Endothelial cell of umbilical vein (primary cell): Measurements from ENCODE around the gene ZNF821. TPM values are rescaled to one million over a fixed set of nuclear protein-coding genes. Genes with fewer than 3 reads are reported as not detected.

ENCODE experiments used
- BruUV-seq: library from RNA; stranded (reverse); fragments of 400-500 nt; replicated peaks from 2 replicates; lab custom pipeline; 2021; lab: Mats Ljungman, UMichigan
- CTCF ChIA-PET: fragments of 300-600, 350-600 bp; sonication (Branson Sonifier 250); formaldehyde crosslinking; loops from one replicate; lab custom pipeline; 2021; ENCODE audit warnings: antibody characterized with exemption, inconsistent platforms; lab: Charles Lee
- POLR2A ChIA-PET: fragments of 300-600, 350-600 bp; sonication (Branson Sonifier 250); formaldehyde crosslinking; loops from one replicate; lab custom pipeline; 2021; ENCODE audit warnings: antibody characterized with exemption, inconsistent platforms; lab: Charles Lee
- DNase-seq: peaks from one replicate; pipeline ENCODE4 v3.0.0-alpha.2; 2011; ENCODE audit warnings: low read depth, low spot score
- FAIRE-seq: peaks from 2 replicates; lab custom pipeline; 2011; peaks lifted over from hg19 to GRCh38; lab: Jason Lieb, UNC
- H2AFZ ChIP-seq: 2 replicates; pipeline ENCODE4 v1.6.0; 2012; ENCODE audit warnings: low read depth, low read length, control low read depth, inconsistent platforms
- H3K27ac ChIP-seq: 2 replicates; pipeline ENCODE4 v1.5.1; 2011; ENCODE audit warnings: low read depth, mild to moderate bottlenecking, control low read depth, low read length, moderate library complexity; ENCODE audit not compliant: insufficient read depth
- H3K27me3 ChIP-seq, 2 experiments: 2 replicates each; pipeline versions ENCODE4 v1.6.0 to v1.6.1; 2011; ENCODE audit warnings: low read length in 2 of 2, mixed read lengths in 1 of 2; ENCODE audit not compliant: control insufficient read depth in 2 of 2, insufficient read depth in 2 of 2
- H3K36me3 ChIP-seq, 2 experiments: 2 replicates in 1 of 2; 3 replicates in 1 of 2; pipeline ENCODE4 v1.5.1; 2011; ENCODE audit warnings: low read length in 2 of 2, mild to moderate bottlenecking in 1 of 2, moderate library complexity in 1 of 2; ENCODE audit not compliant: control insufficient read depth in 2 of 2, insufficient read depth in 2 of 2; ENCODE audit errors: extremely low read depth in 1 of 2
- H3K4me1 ChIP-seq: 3 replicates; pipeline ENCODE4 v1.5.1; 2011; ENCODE audit warnings: mild to moderate bottlenecking, low read length; ENCODE audit not compliant: control insufficient read depth, insufficient read depth; ENCODE audit errors: extremely low read depth
- H3K4me2 ChIP-seq: 2 replicates; pipeline ENCODE4 v1.6.1; 2011; ENCODE audit warnings: low read length, control low read depth, mixed read lengths; ENCODE audit not compliant: insufficient read depth
- H3K4me3 ChIP-seq, 3 experiments: fragments of 200-600 bp in 1 of 3; sonication (generic), shearing (Covaris generic) in 1 of 3; replicated peaks in 1 of 3; 2 replicates each; pipeline ENCODE4 v1.5.1; 2011 to 2016; ENCODE audit warnings: control low read depth in 3 of 3, low read length in 3 of 3, mild to moderate bottlenecking in 2 of 3, inconsistent platforms in 1 of 3, low read depth in 1 of 3, moderate library complexity in 1 of 3; ENCODE audit not compliant: insufficient read depth in 1 of 3
- H3K79me2 ChIP-seq: 2 replicates; pipeline ENCODE4 v1.6.0; 2012; ENCODE audit warnings: low read length, inconsistent platforms; ENCODE audit not compliant: control insufficient read depth, insufficient read depth
- H3K9ac ChIP-seq: replicated peaks from 2 replicates; pipeline ENCODE3; 2011; ENCODE audit warnings: low read length, control low read depth; ENCODE audit not compliant: insufficient read depth; ENCODE audit errors: extremely low read depth
- H3K9me1 ChIP-seq: replicated peaks from 3 replicates; pipeline ENCODE4 v1.6.0; 2011; ENCODE audit warnings: mild to moderate bottlenecking, low read length; ENCODE audit not compliant: control insufficient read depth, insufficient read depth; ENCODE audit errors: extremely low read depth
- H3K9me3 ChIP-seq: replicated peaks from 2 replicates; pipeline ENCODE4 v1.5.1; 2012; ENCODE audit warnings: low read length, inconsistent platforms; ENCODE audit not compliant: control insufficient read depth, insufficient read depth
- H4K20me1 ChIP-seq: replicated peaks from 2 replicates; pipeline ENCODE3; 2011; ENCODE audit warnings: mild to moderate bottlenecking, low read length; ENCODE audit not compliant: control insufficient read depth, insufficient read depth; ENCODE audit errors: extremely low read depth
- CTCF ChIP-seq, 2 donors: IDR thresholded peaks; 1 replicate in 1 of 2; 2 replicates in 1 of 2; pipeline ENCODE4 v1.5.1; 2011; ENCODE audit warnings: low read length in 2 of 2, mild to moderate bottlenecking in 2 of 2, moderate library complexity in 2 of 2, control low read depth in 1 of 2, inconsistent platforms in 1 of 2, low read depth in 1 of 2; ENCODE audit not compliant: insufficient read depth in 1 of 2; ENCODE audit errors: extremely low read depth in 1 of 2
- EZH2 ChIP-seq: IDR thresholded peaks from 2 replicates; pipeline ENCODE4 v1.6.1; 2012; ENCODE audit warnings: borderline replicate concordance, low read depth, mild to moderate bottlenecking, moderate library complexity, low read length, inconsistent platforms; ENCODE audit not compliant: severe bottlenecking
- FOS ChIP-seq: IDR thresholded peaks from 2 replicates; pipeline ENCODE4 v1.6.1; 2011; ENCODE audit warnings: mild to moderate bottlenecking, low read length, moderate library complexity, borderline replicate concordance; ENCODE audit not compliant: insufficient read depth
- GATA2 ChIP-seq: IDR thresholded peaks from 2 replicates; pipeline ENCODE4 v1.7.0; 2011; ENCODE audit warnings: low read depth, mild to moderate bottlenecking, moderate library complexity, mixed read lengths, low read length; ENCODE audit not compliant: insufficient read length, insufficient read depth
- MAX ChIP-seq: IDR thresholded peaks from 2 replicates; pipeline ENCODE4 v1.6.1; 2011; ENCODE audit not compliant: insufficient read depth, insufficient read length
- MYC ChIP-seq: IDR thresholded peaks from one replicate; pipeline ENCODE4 v1.6.1; 2011; ENCODE audit warnings: mild to moderate bottlenecking, low read depth, low read length
- POLR2A ChIP-seq: IDR thresholded peaks from 2 replicates; pipeline ENCODE4 v1.6.1; 2012; ENCODE audit warnings: low read depth, mild to moderate bottlenecking, control low read depth, low read length
- dilution Hi-C: fragments of 300-500 bp; cut with MboI; formaldehyde crosslinking; loops from one replicate; pipeline ENCODE4 v1.15.0; 2019; ENCODE audit warnings: low sequenced_read_pairs; ENCODE audit not compliant: extremely low pct_ligation_motif_present
- intact Hi-C: fragments of 100-400 bp; cut with micrococcal nuclease; formaldehyde crosslinking; loops from one replicate; pipeline ENCODE4 v1.10.0; 2022
- polyA plus RNA-seq, 4 experiments: library from polyadenylated mRNA; depleted of rRNA in 3 of 4; stranded (reverse) in 3 of 4; unstranded in 1 of 4; fragments of >200 nt; gene quantifications; 2 replicates each; pipeline versions ENCODE4 v1.2.1 to v1.2.3, GENCODE V29; 2011 to 2012; ENCODE audit warnings: missing spikeins in 1 of 4
- total RNA-seq: library from RNA; stranded (reverse); gene quantifications from 2 replicates; pipeline ENCODE4 v1.2.3, GENCODE V29; 2021

The ZNF821 gene
- total and polyA plus RNA-seq, 2 donors (not counting 3 experiments of a cell fraction or from before 2014, with no cell fraction given), result 7.3 to 8.1 TPM

GRCh38 chr16:71931599-71931998 is 47.6 kb upstream of the ZNF821 start:
- no peak overlapping the region for H3K27ac ChIP-seq
- CTCF ChIA-PET, result interaction anchor here (0.6 to 4.6 kb wide), 3 partner anchors 14 to 49 kb away, joined by 3 to 27 read pairs (median 7); partner anchors contain the start of gene ZNF821
- no peak overlapping the region for H3K9ac ChIP-seq
- no peaks in the 10 kb centered on the region for H3K9me1 ChIP-seq
- H3K4me2 ChIP-seq, result no peak overlapping the region
- FAIRE-seq (no peak), DNase-seq (no peak)
- H4K20me1 ChIP-seq, result peaks cover 6% of the 10 kb centered on the region
- H3K9me3 ChIP-seq, result no peaks in the 10 kb centered on the region
- H3K27me3 ChIP-seq, result no peaks in the 10 kb centered on the region
- peaks cover 41% of the 10 kb centered on the region for H3K79me2 ChIP-seq
- no peak for TF ChIP-seq GATA2
- TF ChIP-seq MAX, result no peak
- no peak for TF ChIP-seq FOS
- TF ChIP-seq MYC, result no peak
- TF ChIP-seq POLR2A, result no peak
- no peak for TF ChIP-seq CTCF (IDR thresholded peaks at IDR 0.05; ENCODE audit: extremely low read depth in 1 of 2, insufficient read depth in 1 of 2, low read depth in 1 of 2, low read length in 2 of 2)
- no peak for TF ChIP-seq EZH2
- no peak overlapping the region for H3K4me3 ChIP-seq
- dilution Hi-C loops, result no loop called here
- POLR2A ChIA-PET, result no interaction called here
- no peak overlapping the region for H2AFZ ChIP-seq
- no TSS peak for BruUV-seq
- intact Hi-C loops, result no loop called here
- H3K36me3 ChIP-seq, result peaks cover 13 to 18% of the 10 kb centered on the region in 2 experiments
- peaks cover 37% of the 10 kb centered on the region for H3K4me1 ChIP-seq
